ENCODE data around the gene TBL1Y.
"Not testable (repeated sequence)": the region's sequence is repeated elsewhere in the genome, so short reads cannot be mapped to it uniquely, and the experiment has no call there.

TBL1Y gene

GRCh38 chrY:7080548-7080947, 170.1 kb downstream of the TBL1Y start:
- not testable (repeated sequence) for DNase-seq (ENCODE audit: low read depth)

GRCh38 chrY:7085606-7086005, 175.1 kb downstream of the TBL1Y start:
- DNase-seq (ENCODE audit: low read depth) = peak; percentile 40

GRCh38 chrY:7092836-7093235, 182.3 kb downstream of the TBL1Y start:
- no peak for DNase-seq (ENCODE audit: low read depth)

GRCh38 chrY:7094365-7094764, 183.9 kb downstream of the TBL1Y start:
- no peak for DNase-seq (ENCODE audit: low read depth)

GRCh38 chrY:7097021-7097420, 186.5 kb downstream of the TBL1Y start:
- no peak for DNase-seq (ENCODE audit: low read depth)

- no peak for DNase-seq (ENCODE audit: low read depth)
Observed at GRCh38 chrY:7099742-7100141, 189.2 kb downstream of the TBL1Y start.

- DNase-seq (ENCODE audit: low read depth) = no peak
Observed at GRCh38 chrY:7102680-7103079, 192.2 kb downstream of the TBL1Y start.

- DNase-seq (ENCODE audit: low read depth) = no peak
Observed at GRCh38 chrY:7107179-7107578, 196.7 kb downstream of the TBL1Y start.

- no peak for DNase-seq (ENCODE audit: low read depth)
Observed at GRCh38 chrY:7110086-7110485, 199.6 kb downstream of the TBL1Y start.

- DNase-seq (ENCODE audit: low read depth) = no peak
Observed at GRCh38 chrY:7115871-7116270, 205.4 kb downstream of the TBL1Y start.

GRCh38 chrY:7122202-7122601, 211.7 kb downstream of the TBL1Y start:
- DNase-seq (ENCODE audit: low read depth) = no peak

- DNase-seq (ENCODE audit: low read depth) = no peak
Observed at GRCh38 chrY:7125136-7126056, 214.9 kb downstream of the TBL1Y start.

- DNase-seq (ENCODE audit: low read depth) = no peak
Observed at GRCh38 chrY:7128211-7128610, 217.7 kb downstream of the TBL1Y start.
